AG20443 (cell line): ENCODE results near the gene PHLDA3.

Source experiments
- DNase-seq: peaks from one replicate; pipeline ENCODE4 v3.0.0; 2012; ENCODE audit warnings: low spot score, mixed read lengths

The PHLDA3 gene

GRCh38 chr1:201468844-201469644 lies at the start of gene PHLDA3:
Gene PHLDA3, minus strand, starts transcription at chr1:201469188. Its CDS starts 402 bp downstream, at chr1:201468786.
- DNase-seq, result peak; percentile 94

GRCh38 chr1:201518071-201518470 lies 49.1 kb upstream of the PHLDA3 start:
- no peak for DNase-seq

- DNase-seq, result no peak
Measured at GRCh38 chr1:201517631-201518030, 48.6 kb upstream of the PHLDA3 start.

GRCh38 chr1:201516511-201517127 lies 47.6 kb upstream of the PHLDA3 start:
- DNase-seq, result no peak

GRCh38 chr1:201515895-201516294 lies 46.9 kb upstream of the PHLDA3 start:
- DNase-seq, result no peak

- no peak for DNase-seq
Measured at GRCh38 chr1:201515062-201515750, 46.2 kb upstream of the PHLDA3 start.

GRCh38 chr1:201514466-201514865 lies 45.5 kb upstream of the PHLDA3 start:
- DNase-seq, result no peak

- no peak for DNase-seq
Measured at GRCh38 chr1:201513498-201514243, 44.7 kb upstream of the PHLDA3 start.

- DNase-seq, result peak; percentile 53
Measured at GRCh38 chr1:201511941-201512539, 43.1 kb upstream of the PHLDA3 start.

- no peak for DNase-seq
Measured at GRCh38 chr1:201511396-201511940, 42.5 kb upstream of the PHLDA3 start.

GRCh38 chr1:201510734-201511133 lies 41.7 kb upstream of the PHLDA3 start:
- DNase-seq, result no peak

GRCh38 chr1:201509601-201510374 lies 40.8 kb upstream of the PHLDA3 start:
- no peak for DNase-seq

GRCh38 chr1:201508809-201509208 lies 39.8 kb upstream of the PHLDA3 start:
- peak; percentile 39 for DNase-seq

- no peak for DNase-seq
Measured at GRCh38 chr1:201507360-201507675, 38.3 kb upstream of the PHLDA3 start.

GRCh38 chr1:201506557-201507359 lies 37.8 kb upstream of the PHLDA3 start, which contains the start of gene CSRP1:
Gene CSRP1, minus strand, starts transcription at chr1:201507123. Its CDS starts 10,820 bp downstream, at chr1:201496303.
- peak; percentile 97 for DNase-seq

GRCh38 chr1:201506092-201506491 lies 37.1 kb upstream of the PHLDA3 start:
- no peak for DNase-seq

GRCh38 chr1:201505503-201505890 lies 36.5 kb upstream of the PHLDA3 start:
- peak; percentile 65 for DNase-seq

GRCh38 chr1:201504799-201505502 lies 36.0 kb upstream of the PHLDA3 start:
- no peak for DNase-seq

- DNase-seq, result no peak
Measured at GRCh38 chr1:201504179-201504631, 35.2 kb upstream of the PHLDA3 start.
